Measurements from ENCODE around the gene TM9SF3.
A peak's percentile ranks its signal among the peaks of the same experiment; 100 is the strongest.

The TM9SF3 gene

DNA sequence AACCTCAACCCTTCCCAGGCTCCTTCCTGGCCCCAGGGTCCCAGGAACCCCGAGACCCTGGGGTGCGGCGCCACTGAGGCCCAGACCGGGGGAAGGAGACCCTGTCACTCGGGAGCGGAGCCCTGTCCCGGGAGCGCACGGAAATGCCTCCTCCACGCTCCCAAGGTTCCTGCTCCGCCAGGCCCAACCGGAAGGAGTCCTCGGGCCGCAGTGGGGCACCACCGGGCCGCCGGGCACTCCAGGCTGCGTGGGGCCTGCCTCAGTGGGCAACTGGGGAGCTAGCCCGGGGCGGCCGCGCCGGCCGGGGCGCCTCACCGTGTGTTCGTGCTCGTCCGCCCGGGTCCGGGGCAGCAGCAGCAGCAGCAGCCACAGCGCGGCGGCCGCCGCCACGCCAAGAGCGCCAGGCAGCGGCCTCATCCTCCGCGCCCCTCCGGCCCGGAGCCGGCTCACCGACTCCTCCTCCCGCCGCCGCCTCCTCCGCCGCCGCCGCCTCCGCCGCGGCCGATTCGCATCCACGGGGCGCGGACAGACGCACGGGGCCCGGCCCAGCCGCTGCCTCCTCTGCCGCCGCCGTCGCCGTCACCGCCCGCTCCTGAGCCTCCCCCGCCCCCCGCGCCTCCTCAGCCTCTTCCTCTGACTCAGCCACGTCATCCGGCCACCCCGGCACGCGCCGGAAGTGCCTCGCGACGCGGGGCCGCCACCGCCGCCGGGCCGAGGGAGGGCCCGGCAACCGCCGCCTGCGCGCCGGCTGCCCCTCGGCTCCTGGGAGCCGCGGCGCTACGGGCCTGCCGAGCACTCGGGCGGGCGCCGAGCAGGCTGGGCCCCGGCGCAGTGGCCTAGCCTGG lies at the start of gene TM9SF3:
TM9SF3 (minus strand) TSS at position 594 of the 845 bp plus-strand sequence; CDS start at position 417, 177 bp downstream.
- DNase-seq = peak; percentile 94

DNA sequence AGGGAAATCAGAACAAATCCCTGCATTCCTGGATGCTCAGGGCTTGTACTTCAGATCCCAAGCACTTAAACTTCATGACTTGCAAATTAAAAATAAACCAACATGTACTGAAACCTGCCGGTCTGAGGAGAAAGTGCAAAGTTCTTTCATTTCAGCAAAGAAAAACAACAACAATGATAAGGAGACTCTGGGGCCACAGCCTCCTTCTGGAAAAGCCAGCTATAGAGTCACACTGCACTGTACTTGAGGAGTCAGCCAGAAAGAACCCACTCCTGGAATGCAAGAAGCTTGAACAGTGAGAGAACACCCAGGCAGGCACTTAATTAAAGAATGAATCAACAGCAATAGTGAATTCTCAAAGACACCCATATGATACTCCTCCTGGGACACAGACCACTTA lies 49.7 kb upstream of the TM9SF3 start:
- DNase-seq = no peak

DNA sequence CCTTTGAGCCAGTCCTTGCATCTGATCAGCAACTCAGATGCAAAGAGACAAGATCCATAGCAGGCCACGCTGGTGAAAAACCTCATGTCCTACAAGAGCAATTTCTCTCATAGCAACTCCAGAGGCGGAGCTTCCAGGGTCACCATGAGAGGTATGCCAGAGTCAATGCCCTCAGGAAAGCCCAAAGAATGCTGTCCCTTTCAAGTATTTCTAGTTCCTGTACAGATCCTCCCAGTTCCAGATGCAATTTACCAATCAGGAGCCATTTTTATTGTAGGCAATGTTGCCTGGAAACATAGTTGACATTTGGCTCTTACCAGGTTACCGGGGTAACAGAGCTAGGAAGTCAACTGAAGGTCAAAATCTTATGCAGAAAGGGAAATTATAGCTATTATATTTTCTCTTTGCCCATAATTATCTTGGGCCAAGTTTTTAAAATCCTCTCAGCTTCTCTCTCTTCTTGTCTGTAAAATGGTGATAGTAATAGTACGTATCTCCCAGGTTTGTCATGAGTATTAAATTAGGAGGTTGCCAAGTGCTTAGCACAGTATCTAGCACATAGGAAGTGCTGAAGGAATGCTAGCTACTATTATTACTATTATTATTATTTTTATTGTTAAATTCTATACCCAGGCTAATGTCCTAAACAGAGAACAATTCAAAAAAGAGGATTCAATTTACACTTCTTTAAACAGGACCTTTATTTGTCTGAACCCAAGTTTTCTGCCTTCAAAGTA lies 46.3 kb upstream of the TM9SF3 start:
- no peak for DNase-seq

DNA sequence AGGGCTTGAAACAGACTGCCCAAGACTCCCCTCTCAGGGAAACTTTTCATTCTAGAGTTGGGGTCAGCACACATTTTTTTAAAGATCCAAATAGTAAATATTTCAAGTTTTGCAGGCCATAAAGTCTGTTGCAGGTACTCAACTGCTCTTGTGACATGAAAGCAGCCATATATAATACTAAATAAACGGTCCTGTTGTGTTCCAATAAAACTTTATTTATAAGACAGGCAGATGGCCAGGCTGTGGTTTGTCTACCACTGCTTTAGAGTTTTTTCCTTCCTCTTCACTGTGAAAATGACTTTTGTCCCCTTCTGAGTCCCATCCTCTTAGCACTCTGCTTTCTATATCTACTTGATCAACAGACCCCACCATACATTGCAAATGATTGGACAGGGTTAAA lies 40.5 kb upstream of the TM9SF3 start:
- no peak for DNase-seq

DNA sequence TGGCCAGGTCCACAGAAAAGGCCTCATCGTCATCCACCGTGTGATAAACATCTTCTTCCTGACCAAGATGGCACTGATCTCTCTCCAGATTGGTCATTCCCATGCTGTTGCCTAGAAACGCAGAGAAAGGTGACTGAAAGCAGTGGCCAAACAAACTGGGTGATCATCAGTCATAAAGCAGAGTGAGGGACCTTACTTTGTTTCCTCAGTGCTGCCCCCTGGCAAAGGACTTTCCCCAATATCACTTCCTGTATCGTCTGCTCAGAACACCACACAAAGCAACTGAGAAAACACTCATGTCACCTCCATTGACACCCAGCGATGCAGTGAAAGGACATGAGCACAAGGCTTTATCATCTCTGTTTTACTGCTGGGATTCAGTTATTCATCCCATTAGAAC lies 40.0 kb upstream of the TM9SF3 start:
- no peak for DNase-seq

DNA sequence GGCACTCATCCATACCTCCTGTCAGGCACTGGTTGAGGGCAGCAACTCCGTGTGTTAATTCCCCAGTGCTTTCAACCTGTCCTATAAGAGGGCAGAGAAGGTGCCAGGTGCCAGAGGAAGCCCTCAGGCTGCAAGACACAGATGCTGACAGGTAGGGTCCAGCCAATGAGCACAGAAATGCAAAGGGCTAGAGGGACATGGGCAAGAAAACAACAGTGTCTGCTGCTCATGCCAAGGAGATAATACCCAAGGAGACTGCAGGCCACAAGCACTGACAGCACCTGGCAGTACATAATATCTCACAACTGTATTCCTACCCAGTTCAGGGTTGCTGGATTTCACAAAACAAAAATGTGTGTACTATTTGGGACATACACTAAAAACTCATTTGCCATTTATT lies 38.4 kb upstream of the TM9SF3 start:
- DNase-seq = no peak

DNA sequence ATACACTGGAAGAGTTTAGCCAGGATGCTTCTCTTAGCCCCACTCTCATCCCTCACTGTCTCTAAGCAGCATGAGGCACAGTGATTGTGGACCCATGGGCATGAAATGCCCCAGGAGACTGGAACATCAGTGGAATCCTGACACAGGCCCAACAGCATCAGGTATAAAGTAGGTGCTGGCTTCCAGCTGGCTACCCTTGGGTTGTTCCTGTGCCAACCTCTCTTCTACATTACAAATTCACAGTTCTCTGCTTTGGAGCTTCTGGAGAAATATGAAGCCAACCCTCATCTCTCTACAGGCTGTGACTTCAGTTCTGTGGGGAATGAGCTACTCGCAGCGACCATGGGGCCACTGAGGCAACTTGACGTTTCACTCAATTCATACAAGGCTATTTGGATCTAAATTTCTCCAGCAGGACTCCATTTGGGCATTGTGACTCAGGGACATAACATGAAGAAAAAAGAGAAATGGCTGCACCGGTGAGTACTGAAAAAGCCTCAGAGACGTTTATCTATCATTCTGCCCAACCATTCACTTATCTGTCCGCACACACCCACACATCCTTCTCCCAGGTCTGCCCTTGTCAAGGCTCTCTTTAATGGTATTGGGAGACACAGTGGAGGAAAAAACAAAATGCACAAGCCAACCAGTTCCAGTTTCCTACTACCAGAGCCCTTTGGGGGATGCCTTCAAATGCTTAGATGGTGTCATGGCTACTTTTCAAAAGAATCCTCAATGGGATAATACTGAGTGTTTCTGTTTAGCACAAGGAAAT lies 35.4 kb upstream of the TM9SF3 start:
- DNase-seq = no peak

DNA sequence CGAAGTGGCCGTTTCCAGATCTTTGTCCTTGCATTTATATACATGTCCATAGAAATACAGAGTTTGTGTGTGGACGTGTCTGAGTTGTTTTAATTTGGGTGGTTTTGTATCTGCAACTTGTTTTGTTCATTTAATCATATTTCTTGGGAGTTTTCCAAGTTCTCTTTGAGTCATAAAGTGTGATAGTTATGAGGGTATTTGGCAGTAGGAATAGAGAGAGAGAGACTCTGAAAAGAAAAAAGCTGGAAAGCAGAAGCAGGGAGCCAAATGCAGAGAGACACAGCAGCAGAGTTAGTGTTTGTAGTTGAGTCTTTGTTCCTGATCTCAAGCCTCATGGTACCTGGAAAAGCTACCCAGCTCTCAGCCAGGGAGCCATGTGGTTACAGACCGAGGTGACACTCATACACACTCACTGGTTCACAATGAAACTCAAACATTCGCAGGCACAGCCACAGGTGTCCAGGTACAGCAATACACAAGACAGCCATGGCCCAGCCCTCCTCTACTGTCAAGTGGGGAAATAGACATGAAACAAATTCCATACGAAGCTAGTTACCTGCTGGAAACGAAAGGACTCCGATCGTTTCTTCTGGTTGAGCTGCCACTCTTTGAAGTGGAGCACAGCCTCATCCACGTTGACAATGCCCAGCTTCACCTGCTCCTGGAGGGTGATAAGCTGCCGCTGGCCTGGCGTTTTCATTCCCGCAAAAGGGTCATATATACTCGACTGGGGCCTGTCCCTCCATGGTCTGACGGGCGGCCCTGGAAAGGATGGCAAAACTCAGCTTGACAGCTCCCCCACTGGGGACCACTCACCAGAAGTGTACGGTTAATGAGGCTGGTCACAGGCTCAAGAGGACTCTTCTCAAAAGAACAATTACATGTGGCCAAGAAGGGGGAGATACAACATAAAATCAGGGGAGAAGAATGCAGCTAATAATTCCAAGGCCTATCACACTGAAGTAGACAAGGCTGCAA lies 33.3 kb upstream of the TM9SF3 start:
- no peak for DNase-seq

DNA sequence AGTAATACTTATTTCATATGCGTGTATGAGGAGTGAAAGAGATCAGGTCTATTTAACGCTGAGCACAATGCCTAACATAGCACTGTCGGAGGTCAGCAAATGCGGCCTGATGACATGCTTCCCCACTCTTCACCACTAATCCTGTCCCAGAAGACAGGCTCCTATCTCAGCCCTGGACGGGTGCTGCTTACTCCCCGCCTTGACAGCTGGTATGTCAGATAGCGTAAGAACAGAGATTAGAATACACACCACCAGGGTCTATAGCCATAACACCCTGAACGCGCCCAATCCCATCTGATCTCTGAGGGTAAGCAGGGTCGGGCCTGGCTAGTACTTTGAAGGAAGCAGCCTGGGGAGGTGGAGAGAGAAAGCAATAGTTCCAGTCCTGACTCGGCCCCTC lies 32.3 kb upstream of the TM9SF3 start:
- DNase-seq = no peak

DNA sequence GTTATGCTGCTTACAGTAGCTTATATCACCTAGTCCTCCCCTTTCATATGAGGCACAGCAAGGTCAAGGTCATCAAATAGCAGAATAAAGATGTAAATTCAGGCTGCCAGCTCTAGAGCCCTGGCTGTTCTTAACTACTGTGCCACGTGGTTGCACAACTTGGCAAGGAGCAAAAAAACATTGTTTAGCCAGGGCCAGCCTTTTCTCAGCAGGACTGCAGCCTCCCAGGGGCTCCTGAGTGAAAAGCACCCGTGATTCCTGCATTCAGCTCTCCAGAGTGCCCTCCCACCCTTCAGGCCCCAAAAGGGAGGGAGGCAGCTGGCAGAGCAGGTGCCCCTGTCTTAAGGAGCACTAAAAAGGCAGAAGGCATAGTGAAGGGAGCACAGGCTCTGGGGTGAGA lies 31.8 kb upstream of the TM9SF3 start:
- DNase-seq = no peak

DNA sequence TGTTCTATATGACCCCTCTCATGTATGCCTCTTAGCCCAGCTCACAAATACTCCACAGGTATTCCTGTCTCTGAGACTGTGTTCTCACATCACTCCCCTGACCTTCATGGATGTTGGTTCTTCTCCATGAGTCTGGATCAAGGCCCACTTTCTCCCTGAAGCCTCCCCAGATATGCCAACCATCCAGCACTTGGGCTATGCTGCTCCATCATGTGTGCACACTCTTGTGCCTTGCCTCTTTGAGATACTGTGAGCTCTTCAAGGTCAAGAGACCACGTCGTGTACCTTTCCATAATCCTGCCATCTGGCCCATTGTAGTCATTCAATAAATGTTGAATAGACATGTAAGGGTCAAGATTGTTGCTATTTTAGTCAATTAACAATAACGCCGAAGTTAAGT lies 30.1 kb upstream of the TM9SF3 start:
- DNase-seq = no peak

DNA sequence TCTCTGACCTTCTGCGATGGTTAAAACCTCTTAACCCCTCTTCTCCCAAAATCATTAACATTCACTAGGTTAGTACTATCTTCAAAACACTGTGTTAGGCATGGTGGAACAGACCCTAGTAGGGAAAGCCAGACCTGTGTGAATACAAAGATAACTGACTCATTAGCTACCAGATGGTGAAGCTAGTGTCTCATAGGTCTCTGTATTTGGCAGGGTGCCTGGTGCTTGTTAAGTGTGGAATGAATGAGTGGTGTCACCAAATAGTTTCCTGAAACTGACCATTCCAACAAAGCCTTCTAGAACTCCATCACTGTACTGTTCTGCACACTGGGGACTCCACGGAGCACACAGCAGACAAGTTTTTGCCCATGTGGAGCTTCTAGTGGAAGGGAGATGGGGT lies 27.7 kb upstream of the TM9SF3 start:
- no peak for DNase-seq

DNA sequence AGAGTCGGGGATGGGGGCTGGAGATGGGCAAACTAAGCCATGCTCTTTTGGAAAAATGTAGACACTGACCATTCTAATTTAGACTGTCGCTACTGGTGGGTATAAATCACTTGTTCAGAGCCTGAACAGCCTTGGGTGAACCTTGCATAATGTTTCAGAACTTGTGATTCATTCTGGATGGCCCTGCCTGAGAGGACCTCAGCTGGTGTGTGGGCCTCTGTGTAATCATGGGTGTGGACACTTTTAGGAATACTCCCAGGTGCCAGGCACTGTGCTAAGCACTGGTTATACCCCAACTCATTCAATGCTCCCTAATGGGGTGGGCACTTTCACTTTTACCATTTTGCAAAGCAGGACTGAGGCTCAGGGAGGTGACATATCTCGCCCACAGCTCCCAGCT lies 26.8 kb upstream of the TM9SF3 start:
- DNase-seq = no peak

DNA sequence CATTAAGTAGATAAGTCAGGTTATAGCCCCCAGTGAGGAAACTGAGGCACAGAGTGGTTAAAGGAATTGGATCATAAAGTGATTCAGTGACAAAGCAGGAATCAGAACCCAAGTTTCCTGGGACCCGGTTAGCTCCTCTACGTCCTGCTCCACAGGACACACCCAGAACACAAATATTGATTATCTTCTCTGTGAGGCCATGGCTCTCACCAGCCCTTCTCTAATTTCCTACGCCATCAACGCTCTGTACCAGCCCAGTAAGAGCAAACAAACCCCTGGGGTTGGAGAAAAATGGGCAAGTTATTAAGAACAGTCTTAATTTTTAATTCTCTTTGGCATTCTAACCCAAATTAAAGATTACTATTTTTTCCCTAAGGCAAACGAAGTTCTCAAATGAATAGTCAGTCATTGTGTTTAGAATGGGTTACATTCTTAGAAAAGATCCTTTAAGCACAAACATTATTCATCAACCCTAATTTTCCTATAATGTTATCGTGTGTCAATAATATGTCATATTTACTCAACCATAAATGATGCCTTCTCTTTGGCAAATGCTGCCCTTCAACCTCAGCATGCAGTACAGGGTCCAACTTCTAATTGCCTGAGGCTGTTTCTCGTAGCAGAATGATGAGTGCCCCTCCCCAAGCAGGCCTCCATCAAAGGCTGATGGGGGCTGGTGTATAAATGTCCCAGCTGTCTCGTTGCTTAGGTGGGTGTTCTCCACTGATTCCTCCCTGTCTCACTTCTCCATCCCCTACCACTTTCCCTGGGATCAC lies 25.4 kb upstream of the TM9SF3 start:
- DNase-seq = no peak

DNA sequence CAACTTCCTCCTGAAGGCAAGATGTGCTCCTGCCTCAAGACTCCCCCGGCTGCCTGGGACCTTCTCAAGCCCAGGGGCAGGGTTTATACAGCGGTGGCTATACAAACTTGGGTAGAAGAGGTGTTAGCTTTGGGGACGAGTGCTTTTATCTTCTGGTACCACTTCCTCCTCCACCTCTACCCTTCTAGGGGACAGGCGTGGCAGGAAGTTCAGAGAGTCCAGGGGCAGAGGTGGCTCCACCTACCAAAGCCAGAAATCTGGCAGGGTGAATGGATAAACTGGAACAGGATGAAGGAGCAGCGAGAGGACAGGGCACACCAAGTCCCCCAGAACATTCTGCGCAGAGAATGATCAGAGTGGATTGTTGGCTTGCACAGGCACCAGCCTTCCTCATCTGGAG lies 24.0 kb upstream of the TM9SF3 start:
- no peak for DNase-seq

DNA sequence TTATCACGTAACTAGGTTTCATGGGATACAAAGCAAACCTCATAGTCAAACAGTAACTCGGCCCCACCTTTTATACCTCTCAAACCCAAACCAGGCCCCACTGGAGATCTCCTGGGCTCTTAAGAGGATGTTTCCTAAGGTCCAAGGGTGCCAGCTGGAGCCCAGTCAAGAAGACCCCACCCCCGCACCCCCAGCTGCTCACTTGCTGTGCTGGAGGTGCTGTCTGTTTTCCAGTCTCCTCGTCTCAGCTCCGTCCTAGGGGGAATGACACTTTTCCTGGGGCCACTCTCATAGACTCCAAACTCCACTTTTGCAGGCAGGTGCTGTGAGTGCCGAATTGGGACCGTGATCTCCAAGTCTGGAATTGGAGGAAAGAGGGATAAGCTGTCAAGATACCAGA lies 22.7 kb upstream of the TM9SF3 start:
- DNase-seq = no peak

DNA sequence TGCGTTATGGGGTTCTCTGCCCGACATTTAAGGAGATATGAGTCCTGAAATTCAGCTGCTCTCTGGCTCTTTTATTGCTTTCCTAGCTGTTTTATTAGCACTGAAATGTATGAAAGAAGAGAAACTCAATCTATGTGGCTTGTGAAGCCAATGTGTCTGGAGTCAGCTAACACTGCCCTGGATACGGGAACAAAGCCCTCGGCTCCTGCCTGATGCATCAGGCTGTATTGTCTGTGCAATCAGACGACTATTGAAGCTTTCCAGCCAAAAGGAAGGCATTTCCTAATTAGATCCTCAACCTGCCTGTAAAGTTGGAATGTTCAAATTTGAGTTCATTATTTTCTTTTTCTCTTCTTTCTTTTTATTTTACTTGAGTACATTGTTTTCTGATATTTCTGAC lies 22.0 kb upstream of the TM9SF3 start:
- DNase-seq = no peak

DNA sequence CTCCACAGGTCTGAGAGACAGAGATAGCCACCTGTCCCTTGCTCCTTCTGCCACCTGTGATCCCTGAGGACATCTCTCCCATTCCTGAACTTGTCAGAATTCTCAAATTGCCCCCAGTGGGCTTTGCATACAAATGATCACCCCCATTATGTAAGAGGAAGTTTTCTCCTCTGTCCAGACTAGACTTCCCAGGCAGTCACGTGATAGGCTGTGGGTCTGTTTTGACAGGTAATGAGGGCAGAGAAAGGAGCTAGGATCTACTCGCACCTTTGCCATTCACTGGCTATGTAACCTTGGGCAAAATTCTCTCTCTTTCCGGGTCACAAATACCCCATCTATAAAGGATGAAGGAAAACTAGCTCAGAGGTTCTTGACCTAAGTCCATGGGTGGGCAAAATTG lies 21.4 kb upstream of the TM9SF3 start:
- DNase-seq = no peak

DNA sequence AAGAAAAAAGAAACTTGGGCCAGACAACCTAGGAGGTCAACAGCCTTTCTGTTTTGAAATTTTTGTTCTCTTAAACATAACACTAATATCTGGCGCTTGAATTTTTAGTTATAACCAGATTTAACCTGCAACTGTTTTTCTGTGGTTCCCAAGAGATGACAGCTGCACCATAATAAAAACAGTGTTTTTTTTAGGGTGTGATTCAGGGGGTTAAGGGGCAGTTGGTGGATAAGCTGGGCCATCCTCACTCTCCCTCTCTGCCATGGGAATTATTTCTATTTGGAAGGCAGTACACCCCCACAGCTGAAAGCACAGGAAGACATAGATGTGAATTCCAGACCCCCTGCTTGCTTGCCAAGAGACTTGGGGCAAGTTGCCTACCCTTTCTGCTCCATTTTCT lies 20.1 kb upstream of the TM9SF3 start:
- no peak for DNase-seq

DNA sequence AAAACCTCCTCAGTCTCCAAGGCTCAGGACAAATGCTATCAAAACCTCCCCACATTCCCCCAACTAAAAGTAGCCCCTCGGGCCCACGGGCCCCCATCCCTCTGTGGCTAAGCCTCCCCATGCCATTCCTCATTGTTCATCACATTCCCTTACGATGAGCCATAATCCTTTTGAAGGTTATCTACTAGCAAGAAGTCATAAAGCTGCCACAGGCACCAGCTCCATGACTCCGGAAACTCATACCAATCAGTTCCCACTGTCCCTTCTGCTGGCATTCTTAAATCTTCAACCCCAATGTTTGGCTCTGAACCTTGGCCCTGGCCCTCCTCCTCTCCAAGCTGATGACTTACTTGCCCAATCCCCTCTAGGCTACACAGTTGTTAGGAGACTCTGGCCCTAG lies 19.4 kb upstream of the TM9SF3 start:
- no peak for DNase-seq

DNA sequence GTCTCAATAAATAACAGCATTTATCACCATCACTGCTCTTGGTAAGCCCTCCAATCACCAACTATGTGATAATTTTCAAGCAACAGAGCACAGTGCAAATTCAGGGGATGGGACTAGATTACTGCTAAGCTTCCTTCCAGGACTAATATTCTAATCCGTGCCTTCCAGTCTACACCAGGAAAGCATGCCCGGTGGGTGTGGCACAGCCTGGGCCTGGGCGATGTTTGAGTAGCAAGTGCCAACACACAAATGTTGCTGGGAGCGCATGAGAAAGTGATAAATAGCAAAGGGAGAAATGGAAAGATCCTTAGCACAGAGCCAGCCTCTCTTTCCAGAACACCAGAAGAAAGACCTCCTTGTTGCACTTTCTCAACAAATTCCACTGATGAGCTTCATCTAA lies 13.5 kb upstream of the TM9SF3 start:
- no peak for DNase-seq

DNA sequence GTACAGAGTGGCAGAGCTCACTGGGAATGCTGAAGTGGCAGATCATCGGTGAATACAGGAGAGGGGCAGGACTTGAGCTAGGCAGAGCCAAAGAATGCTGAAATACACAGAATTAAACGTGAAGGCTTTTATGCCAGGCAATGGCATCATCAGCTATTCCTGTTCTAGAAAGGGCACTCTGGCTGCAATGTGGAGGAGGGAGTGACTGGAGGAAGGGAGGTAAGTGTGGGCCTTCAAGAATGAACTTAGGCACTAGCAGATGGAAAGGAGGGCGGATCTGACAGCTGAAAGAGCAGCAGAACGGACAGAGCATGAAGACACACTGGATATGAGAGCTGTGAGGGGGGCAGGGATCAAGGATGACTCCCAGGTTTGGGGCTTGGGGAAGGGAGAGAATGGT lies 12.0 kb upstream of the TM9SF3 start:
- no peak for DNase-seq

Data from activated CD8-positive, alpha-beta memory T cell treated with anti-CD3 and anti-CD28 coated beads, Interleukin-2, amount 50 U/mL, for 48 hours (primary cell).